Measurements from ENCODE around the gene ACP1.

DNA sequence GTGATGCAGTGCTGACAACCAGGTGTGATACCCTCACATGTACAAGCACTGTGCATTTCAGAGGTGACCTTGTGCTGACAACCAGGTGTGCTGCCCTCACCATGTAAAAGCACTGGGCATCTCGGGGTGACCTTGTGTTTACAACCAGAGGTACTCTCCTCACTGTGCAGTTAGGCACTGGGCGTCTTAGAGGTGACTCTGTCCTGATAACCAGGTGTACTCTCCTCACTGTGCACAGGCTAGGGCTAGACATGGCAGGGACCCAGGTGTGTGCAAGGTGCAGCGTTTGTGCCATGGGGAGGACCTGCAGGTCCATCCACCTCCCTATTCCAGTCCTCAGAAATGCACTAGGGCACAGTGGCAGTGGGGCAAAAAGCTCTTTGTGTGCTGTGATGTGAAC, 31.6 kb downstream of the ACP1 start:
- TF ChIP-seq, protein P1, sequence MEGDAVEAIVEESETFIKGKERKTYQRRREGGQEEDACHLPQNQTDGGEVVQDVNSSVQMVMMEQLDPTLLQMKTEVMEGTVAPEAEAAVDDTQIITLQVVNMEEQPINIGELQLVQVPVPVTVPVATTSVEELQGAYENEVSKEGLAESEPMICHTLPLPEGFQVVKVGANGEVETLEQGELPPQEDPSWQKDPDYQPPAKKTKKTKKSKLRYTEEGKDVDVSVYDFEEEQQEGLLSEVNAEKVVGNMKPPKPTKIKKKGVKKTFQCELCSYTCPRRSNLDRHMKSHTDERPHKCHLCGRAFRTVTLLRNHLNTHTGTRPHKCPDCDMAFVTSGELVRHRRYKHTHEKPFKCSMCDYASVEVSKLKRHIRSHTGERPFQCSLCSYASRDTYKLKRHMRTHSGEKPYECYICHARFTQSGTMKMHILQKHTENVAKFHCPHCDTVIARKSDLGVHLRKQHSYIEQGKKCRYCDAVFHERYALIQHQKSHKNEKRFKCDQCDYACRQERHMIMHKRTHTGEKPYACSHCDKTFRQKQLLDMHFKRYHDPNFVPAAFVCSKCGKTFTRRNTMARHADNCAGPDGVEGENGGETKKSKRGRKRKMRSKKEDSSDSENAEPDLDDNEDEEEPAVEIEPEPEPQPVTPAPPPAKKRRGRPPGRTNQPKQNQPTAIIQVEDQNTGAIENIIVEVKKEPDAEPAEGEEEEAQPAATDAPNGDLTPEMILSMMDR (IDR thresholded peaks at IDR 0.05) = no peak
- TF ChIP-seq POLR2AphosphoS5 (IDR thresholded peaks at IDR 0.05) (no peak), EP300 (IDR thresholded peaks at IDR 0.05) (no peak), POLR2A (IDR thresholded peaks at IDR 0.05) (no peak)
